KMS-11 (cell line): ENCODE results near the gene SPEF2.

Experiments used
- H2AFZ ChIP-seq: fragments of 200-600 bp; sonication (generic); 2 replicates; pipeline ENCODE4 v1.6.1; 2016; ENCODE audit warnings: antibody characterized with exemption, mixed run types, low read depth
- H3K27ac ChIP-seq: fragments of 200-600 bp; sonication (generic); 2 replicates; pipeline ENCODE4 v1.6.1; 2016; ENCODE audit warnings: mild to moderate bottlenecking, mixed run types
- H3K27me3 ChIP-seq: fragments of 200-600 bp; sonication (generic); 2 replicates; pipeline ENCODE4 v1.6.1; 2017; ENCODE audit warnings: mild to moderate bottlenecking, low read depth, mixed run types, moderate library complexity; ENCODE audit not compliant: insufficient read depth
- H3K36me3 ChIP-seq: fragments of 200-600 bp; sonication (generic); 2 replicates; pipeline ENCODE4 v1.6.1; 2017; ENCODE audit warnings: mild to moderate bottlenecking, mixed run types; ENCODE audit not compliant: insufficient read depth
- H3K4me1 ChIP-seq: fragments of 200-600 bp; sonication (generic); 2 replicates; pipeline ENCODE4 v1.6.1; 2016; ENCODE audit warnings: mild to moderate bottlenecking, low read depth, mixed run types; ENCODE audit not compliant: poor library complexity, severe bottlenecking
- H3K4me2 ChIP-seq: fragments of 200-600 bp; sonication (generic); 2 replicates; pipeline ENCODE4 v1.7.0; 2016; ENCODE audit warnings: mild to moderate bottlenecking, mixed run types
- H3K4me3 ChIP-seq: fragments of 200-600 bp; sonication (generic); IDR thresholded peaks from 2 replicates; pipeline ENCODE4 v1.6.1; 2017; ENCODE audit warnings: low read depth, low read length, mixed read lengths; ENCODE audit not compliant: insufficient read depth
- H3K79me2 ChIP-seq: fragments of 200-600 bp; sonication (generic); 2 replicates; pipeline ENCODE4 v1.6.1; 2016; ENCODE audit warnings: low read depth, mixed run types; ENCODE audit not compliant: insufficient read depth
- H3K9ac ChIP-seq: fragments of 200-600 bp; sonication (generic); 2 replicates; pipeline ENCODE4 v1.6.1; 2016; ENCODE audit warnings: mild to moderate bottlenecking, mixed run types
- H4K20me1 ChIP-seq: fragments of 200-600 bp; sonication (generic); 2 replicates; pipeline ENCODE4 v1.6.1; 2016; ENCODE audit warnings: mild to moderate bottlenecking, mixed run types; ENCODE audit not compliant: insufficient read depth
- TF ChIP-seq, protein P1 (sequence below): fragments of 200-600 bp; sonication (generic); conservative IDR thresholded peaks from 2 replicates; pipeline ENCODE4 v1.6.1; 2017; ENCODE audit warnings: low read depth, mild to moderate bottlenecking, antibody characterized with exemption, low read length, moderate library complexity, mixed read lengths

The SPEF2 gene

GRCh38 chr5:35677878-35678277, 60.2 kb downstream of the SPEF2 start:
- TF ChIP-seq, protein P1, sequence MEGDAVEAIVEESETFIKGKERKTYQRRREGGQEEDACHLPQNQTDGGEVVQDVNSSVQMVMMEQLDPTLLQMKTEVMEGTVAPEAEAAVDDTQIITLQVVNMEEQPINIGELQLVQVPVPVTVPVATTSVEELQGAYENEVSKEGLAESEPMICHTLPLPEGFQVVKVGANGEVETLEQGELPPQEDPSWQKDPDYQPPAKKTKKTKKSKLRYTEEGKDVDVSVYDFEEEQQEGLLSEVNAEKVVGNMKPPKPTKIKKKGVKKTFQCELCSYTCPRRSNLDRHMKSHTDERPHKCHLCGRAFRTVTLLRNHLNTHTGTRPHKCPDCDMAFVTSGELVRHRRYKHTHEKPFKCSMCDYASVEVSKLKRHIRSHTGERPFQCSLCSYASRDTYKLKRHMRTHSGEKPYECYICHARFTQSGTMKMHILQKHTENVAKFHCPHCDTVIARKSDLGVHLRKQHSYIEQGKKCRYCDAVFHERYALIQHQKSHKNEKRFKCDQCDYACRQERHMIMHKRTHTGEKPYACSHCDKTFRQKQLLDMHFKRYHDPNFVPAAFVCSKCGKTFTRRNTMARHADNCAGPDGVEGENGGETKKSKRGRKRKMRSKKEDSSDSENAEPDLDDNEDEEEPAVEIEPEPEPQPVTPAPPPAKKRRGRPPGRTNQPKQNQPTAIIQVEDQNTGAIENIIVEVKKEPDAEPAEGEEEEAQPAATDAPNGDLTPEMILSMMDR = no peak
- Histone ChIP-seq H3K79me2 (no peaks in the 10 kb centered on the region), H2AFZ (no peak overlapping the region), H3K4me1 (no peaks in the 10 kb centered on the region), H4K20me1 (no peaks in the 10 kb centered on the region), H3K9ac (no peak overlapping the region), H3K36me3 (no peaks in the 10 kb centered on the region), H3K4me3 (no peak overlapping the region), H3K27ac (no peak overlapping the region), H3K4me2 (no peak overlapping the region), H3K27me3 (no peaks in the 10 kb centered on the region)

DNA sequence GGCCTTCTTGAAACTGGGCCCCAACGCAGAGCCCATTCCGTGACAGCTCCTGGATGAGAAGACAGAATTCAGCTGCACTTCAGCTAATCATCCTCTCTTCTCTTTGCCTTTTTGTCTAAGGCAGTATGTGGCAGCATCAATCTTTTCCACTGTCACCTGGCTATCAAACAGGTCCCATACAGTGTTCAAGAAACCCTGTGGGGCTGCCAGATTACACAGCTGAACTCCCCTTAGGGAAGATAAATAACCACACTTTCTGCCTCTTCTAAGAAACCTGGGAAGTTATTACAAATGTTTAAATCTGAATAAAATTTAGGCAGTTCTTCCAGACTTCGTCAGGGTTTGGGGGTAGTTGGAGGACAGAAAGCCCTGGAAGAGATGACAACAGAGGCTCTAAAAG, 61.0 kb downstream of the SPEF2 start:
- no peak overlapping the region for H3K9ac ChIP-seq
- no peaks in the 10 kb centered on the region for H3K27me3 ChIP-seq
- no peaks in the 10 kb centered on the region for H3K36me3 ChIP-seq
- H3K79me2 ChIP-seq = no peaks in the 10 kb centered on the region
- H3K4me3 ChIP-seq = no peak overlapping the region
- no peak overlapping the region for H2AFZ ChIP-seq
- H4K20me1 ChIP-seq = no peaks in the 10 kb centered on the region
- H3K4me2 ChIP-seq = no peak overlapping the region
- TF ChIP-seq, protein P1 = no peak
- no peaks in the 10 kb centered on the region for H3K4me1 ChIP-seq
- H3K27ac ChIP-seq = no peak overlapping the region

DNA sequence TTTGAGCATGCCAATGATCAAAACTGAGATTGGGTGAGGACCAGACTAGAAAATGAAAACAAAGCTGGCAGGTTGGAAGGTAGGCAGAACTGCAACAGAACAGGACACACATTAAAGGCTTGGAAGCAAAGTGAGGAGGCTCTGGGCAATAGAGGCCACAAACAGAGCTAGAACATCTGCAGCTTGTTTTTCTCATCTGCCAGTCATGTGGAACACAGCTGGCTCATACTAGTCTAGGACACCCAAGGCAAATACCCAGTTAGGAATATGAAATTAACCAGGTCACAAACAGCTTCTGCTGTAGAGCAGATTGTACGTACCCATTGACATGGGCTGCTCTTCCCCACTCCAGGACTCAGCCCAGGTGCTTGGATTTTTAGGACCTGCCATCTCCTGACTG, 61.7 kb downstream of the SPEF2 start:
- TF ChIP-seq, protein P1 = no peak
- H3K27ac ChIP-seq = no peak overlapping the region
- no peaks in the 10 kb centered on the region for H3K36me3 ChIP-seq
- no peak overlapping the region for H2AFZ ChIP-seq
- no peaks in the 10 kb centered on the region for H4K20me1 ChIP-seq
- H3K4me2 ChIP-seq = no peak overlapping the region
- no peaks in the 10 kb centered on the region for H3K79me2 ChIP-seq
- no peaks in the 10 kb centered on the region for H3K4me1 ChIP-seq
- H3K27me3 ChIP-seq = no peaks in the 10 kb centered on the region
- H3K9ac ChIP-seq = no peak overlapping the region
- H3K4me3 ChIP-seq = no peak overlapping the region

GRCh38 chr5:35681911-35682310, 64.2 kb downstream of the SPEF2 start:
- Histone ChIP-seq H3K27me3 (no peaks in the 10 kb centered on the region), H3K27ac (no peak overlapping the region), H3K4me2 (no peak overlapping the region), H3K79me2 (no peaks in the 10 kb centered on the region), H3K4me1 (no peaks in the 10 kb centered on the region), H3K4me3 (no peak overlapping the region), H2AFZ (no peak overlapping the region), H3K36me3 (no peaks in the 10 kb centered on the region), H3K9ac (no peak overlapping the region), H4K20me1 (no peaks in the 10 kb centered on the region)
- TF ChIP-seq, protein P1 = no peak
